ENCODE results near the gene CRABP1.

- TF ChIP-seq CTCF (IDR thresholded peaks at IDR 0.05) (no peak), SMC3 (IDR thresholded peaks at IDR 0.05) (no peak), ESRRA (IDR thresholded peaks at IDR 0.05; ENCODE audit: borderline replicate concordance, low read length) (no peak), EP300 (IDR thresholded peaks at IDR 0.05) (no peak), MAZ (IDR thresholded peaks at IDR 0.05; ENCODE audit: borderline replicate concordance, low read depth, low read length) (no peak), KDM1A (IDR thresholded peaks at IDR 0.05; ENCODE audit: low read depth) (no peak), ZFP36 (IDR thresholded peaks at IDR 0.05; ENCODE audit: borderline replicate concordance, partially characterized antibody) (no peak), POLR2A (IDR thresholded peaks at IDR 0.05; ENCODE audit: low read length) (no peak), ELK1 (IDR thresholded peaks at IDR 0.05; ENCODE audit: low read depth, low read length) (no peak), EHMT2 (IDR thresholded peaks at IDR 0.05; ENCODE audit: low read depth) (no peak), CEBPB (IDR thresholded peaks at IDR 0.05) (no peak)
Observed at GRCh38 chr15:78325092-78325843, 14.9 kb upstream of the CRABP1 start.
